Stimulated activated CD8-positive, alpha-beta memory T cell treated with anti-CD3 and anti-CD28 coated beads, Interleukin-15, amount 100 ng/mL, for 1 hour (primary cell): ENCODE results near the gene PKP2.
A peak's percentile ranks its signal among the peaks of the same experiment; 100 is the strongest.

Experiments used
- DNase-seq: peaks from one replicate; pipeline ENCODE4 v3.0.0-alpha.2; 2020; ENCODE audit warnings: low read depth

The PKP2 gene

DNA sequence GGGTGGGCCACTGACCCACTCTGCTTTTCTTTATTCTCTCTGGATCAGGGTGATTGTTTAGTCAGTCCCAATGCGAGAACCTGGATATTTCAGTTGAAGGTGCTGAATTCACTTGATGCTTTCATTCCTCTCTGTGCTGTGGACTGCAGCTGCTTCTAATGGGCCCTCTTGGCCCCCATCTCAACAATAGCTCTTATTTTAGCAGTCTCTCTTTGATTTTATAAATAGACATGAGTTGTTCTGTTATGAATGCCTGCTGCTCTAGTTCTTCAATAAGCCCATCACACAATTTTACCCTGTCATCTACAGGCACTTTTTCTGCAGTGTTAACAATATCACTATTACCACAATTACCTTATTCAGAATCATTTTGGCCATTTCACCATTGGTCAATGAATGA is 86.7 kb downstream of the PKP2 start:
- DNase-seq: no peak

GRCh38 chr12:32809196-32809595 is 87.4 kb downstream of the PKP2 start:
- DNase-seq: no peak

DNA sequence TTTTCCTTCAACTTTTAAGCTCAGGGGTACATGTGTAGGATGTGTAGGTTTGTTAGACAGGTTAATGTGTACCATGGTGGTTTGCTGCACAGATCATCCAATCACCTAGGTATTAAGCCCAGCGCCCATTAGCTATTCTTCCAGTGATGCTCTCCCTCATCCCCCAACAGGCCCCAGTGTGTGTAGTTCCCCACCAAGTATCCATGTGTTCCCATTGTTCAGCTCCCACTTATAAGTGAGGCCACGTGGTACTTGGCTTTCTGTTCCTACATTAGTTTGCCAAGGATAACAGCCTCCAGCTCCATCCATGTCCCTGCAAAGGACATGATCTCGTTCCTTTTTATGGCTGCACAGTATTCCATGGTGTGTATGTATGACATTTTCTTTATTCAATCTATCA is 92.3 kb downstream of the PKP2 start:
- DNase-seq: no peak

DNA sequence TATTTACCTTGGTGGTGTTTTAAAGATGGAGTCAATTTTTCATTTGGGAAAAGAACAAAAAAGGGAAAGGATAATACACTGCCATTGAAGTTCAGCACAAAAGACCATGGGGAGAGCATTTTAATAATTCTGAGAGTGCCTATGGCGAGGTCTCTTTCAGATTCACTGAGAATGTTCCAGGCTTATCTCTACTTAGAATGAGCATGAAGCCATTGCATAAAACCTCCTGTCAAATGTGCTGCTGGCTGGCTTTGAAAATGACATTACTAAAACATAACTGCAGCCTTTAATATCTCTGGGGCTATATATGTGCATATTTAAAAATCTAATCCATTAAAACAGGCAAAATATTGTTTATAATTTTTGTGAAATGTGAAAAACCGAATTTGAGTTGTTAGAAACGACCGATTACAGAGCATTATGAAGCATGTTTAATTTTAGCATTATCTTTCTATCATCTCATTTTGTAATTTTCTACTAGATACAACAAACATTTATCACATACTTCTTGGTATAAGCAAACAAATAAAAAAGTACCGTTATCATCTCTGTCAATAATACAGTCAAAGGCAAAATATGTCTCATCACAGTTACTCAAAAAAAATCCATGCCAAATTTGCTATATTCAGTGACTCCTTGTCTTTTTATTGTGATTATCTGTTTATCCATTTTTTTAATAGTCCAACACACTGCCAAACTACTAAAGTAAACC is 95.2 kb downstream of the PKP2 start:
- no peak for DNase-seq

GRCh38 chr12:32794281-32794680 is 102.3 kb downstream of the PKP2 start:
- no peak for DNase-seq

GRCh38 chr12:32789916-32790315 is 106.7 kb downstream of the PKP2 start:
- no peak for DNase-seq

- DNase-seq: no peak
Measured at GRCh38 chr12:32789446-32789845, 107.1 kb downstream of the PKP2 start.

DNA sequence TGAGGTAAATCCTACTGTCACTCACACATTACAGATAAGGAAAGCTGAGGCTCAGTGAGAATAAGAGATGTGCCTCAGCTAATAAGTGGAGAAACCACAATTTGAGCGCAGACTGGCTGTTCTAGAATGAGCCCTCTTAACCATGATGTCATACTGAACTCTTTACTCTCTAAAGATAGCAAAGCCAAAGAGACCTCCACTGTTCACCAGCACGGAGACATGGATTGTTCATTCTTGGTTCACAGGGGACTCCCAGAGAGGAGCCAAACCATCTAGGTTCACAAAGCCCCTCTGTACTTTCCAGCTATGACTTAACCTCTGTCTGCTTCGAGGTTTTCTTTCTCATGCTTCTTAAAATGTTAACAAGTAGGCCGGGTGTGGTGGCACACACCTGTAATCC is 108.2 kb downstream of the PKP2 start:
- no peak for DNase-seq

GRCh38 chr12:32785557-32785956 is 111.0 kb downstream of the PKP2 start:
- no peak for DNase-seq

GRCh38 chr12:32783029-32783428 is 113.5 kb downstream of the PKP2 start:
- no peak for DNase-seq

DNA sequence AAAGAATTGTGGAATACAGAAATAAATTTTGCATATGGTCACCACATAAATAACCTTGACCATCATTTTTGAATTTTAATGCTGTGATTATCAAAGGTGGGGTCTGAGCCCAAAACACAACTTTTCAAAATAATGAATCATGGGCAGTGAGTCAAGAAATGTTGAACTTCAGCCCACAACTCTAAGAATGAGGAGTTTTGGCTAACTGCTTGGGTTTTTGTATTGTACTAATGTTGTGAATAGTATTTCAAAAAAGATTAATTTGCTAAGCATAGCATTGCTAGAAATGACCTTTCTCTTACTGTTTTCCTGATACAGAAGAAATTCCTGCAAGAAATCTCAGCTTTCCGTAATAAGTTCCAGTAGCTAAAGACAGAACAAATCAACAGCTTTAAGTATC is 116.5 kb downstream of the PKP2 start:
- DNase-seq: no peak

DNA sequence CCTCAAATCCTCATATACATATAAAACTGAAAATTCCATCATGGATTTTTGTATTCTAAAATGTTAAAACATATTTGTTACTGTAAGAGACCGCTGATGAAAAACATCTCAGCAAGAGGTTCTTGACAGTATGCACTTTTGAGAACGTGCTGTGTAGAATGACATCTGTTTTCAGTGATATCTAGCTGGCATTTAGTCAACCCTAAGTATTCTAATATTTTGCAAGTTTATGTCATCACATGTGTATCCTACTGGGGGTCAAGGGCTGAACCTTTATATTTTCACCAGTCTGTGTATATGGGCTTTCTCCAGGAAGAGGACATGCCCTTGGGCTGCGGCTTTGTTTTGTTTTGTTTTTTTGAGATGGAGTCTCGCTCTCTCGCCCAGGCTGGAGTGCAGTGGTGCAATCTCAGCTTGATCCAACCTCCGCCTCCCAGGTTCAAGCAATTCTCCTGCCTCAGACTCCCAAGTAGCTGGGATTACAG is 118.8 kb downstream of the PKP2 start:
- DNase-seq: no peak

GRCh38 chr12:32777159-32777558 is 119.4 kb downstream of the PKP2 start:
- DNase-seq: no peak

GRCh38 chr12:32776258-32776657 is 120.3 kb downstream of the PKP2 start:
- DNase-seq: no peak

DNA sequence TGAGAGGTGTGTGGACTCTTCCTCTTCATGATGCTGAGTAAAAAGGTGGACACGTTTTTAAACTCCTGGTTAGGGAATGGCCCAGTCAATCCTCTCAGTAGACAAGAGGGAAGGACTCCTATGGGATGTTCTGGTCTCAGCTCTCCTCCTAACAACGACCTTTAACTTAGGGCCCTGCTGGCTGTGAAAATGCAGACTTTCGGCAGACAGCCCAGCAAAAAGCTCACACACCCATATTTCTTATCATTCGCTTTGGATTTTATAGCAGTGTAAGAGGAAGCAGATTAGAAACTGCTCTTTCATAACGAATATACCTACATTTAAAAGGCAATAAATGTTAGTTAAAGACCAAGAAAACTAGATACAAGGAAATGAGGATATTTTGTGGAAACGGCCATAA is 122.9 kb downstream of the PKP2 start:
- no peak for DNase-seq

DNA sequence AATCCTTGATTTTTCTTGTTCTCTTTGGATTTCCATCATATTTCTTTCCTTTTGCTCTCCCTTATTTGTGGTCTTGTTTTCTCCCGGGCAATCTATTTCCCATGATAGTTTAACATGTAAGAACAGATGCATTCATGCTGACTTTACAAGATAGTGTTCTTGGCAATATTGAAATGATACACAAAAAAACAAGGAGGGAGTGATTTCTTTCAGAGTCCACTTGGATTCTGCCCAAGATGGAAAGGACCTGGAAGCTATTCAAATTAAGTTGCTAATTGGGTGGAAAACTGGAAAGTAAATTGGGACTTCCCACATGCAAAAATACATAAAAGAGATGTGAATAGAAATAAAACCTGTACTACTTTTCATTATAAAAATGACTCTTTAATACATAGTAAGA is 126.4 kb downstream of the PKP2 start:
- DNase-seq: no peak

DNA sequence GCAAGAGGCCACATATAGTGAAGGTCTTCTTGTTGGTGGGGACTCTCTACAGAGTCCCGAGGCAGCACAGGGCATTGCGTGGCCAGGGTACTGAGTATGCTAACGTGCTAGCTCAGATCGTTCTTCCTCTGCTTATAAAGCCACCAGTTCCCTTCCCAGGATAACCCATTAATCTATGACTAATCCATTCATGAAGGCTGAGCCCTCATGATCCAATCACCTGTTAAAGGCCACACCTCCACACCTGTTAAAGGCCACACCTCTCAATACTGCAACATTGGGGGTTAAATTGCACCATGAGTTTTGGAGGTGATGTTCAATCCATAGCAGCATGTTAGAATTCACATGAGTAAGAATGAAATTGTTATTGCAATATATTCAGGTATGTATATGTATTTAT is 128.1 kb downstream of the PKP2 start:
- DNase-seq: no peak

DNA sequence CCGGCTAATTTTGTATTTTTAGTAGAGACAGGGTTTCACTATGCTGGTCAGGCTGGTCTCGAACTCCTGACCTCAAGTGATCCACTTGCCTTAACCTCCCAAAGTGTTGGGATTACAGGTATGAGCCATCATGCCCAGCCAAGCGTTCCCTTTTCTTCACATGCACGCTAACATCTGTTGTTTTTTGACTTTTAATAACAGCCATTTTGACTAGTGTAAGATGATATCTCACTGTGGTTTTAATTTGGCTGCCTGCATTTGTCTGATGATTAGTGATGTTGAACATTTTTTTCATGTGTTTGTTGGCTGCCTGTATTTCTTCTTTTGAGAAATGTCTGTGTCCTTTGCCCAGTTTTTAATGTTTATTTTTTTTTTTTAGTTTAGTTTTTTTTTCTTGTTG is 130.7 kb downstream of the PKP2 start:
- DNase-seq: no peak

DNA sequence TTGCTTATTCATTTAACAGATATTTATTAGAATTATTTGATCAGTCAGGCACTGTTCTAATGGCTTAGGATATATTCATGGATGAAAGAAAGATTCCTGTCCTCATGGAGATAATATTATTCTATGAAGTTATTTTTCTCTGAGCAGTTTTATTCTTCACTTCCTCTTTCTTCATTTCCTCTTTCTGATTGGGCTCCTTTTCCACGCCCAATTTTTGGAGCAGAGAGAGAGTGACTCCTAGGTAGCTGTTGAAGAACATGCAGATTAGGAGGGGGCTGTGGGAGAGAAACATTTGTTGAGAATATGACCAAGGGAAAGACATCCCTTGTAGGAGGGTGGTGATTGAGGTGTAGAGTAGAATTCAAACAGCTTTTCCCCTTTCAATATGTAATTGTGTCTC is 134.9 kb downstream of the PKP2 start:
- DNase-seq: no peak

DNA sequence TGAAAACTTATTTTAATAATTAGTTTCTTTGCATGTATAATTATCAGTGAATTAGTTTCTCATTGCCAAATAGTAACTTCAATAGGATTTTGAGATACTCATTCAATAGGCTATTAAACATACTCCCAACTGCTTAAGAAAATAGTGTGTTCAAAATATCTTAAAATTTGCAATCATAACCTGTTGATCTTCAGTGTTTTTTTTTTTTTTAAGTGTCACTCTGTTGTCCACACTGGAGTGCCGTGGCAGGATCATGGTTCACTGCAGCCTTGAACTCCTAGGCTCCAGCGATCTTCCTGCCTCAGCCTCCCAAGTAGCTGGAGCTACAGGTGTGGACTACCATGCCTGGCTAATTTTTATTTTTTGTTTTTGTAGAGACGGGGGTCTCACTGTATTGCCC is 139.4 kb downstream of the PKP2 start:
- no peak for DNase-seq

- DNase-seq: no peak
Measured at GRCh38 chr12:32756476-32757066, 140.0 kb downstream of the PKP2 start.

GRCh38 chr12:32755654-32756475 is 140.7 kb downstream of the PKP2 start, which contains the start of gene YARS2:
Gene YARS2 (minus strand): TSS chr12:32755897. CDS start chr12:32755874, 23 bp downstream.
- peak; percentile 81 for DNase-seq

DNA sequence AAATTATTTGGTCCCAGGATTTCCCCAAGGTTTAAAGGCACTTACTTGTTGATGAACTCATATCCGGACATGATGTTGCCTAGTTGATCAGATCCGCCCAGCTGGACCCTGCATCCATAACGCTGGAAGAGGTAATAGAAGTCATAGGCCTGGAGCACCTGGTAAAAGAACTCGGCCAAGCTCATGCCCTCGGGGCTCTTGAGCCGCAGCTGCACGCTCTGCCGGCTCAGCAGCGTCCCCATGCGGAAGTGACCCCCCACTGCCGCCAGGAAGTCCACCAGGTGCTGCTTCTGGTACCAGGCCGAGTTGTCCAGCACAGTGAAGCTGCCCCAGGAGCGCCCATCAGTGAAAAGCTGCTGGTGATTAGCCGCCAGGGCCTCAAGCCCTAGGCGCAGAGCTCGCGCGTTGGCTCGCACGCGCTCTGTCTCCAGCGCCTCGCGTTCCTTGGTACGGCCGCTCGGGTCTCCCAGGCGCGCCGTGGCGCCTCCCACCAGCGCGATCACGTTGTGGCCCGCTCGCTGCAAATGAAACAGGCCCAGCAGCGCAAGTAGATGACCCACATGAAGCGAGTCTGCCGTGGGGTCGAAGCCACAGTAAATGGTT is 141.4 kb downstream of the PKP2 start:
- peak; percentile 25 for DNase-seq
